Activated T-cell treated with anti-CD3 and anti-CD28 coated beads, Interleukin-2, amount 50 U/mL, for 4 hours (primary cell): ENCODE results near the gene PTPN4. TPM values are rescaled to one million over a fixed set of nuclear protein-coding genes. Genes with fewer than 3 reads are reported as not detected.

Experiments
- ATAC-seq, 2 donors: fragments of 200-7000 bp; cut with Tn5 transposase; one replicate each; pipeline ENCODE4 v1.10.0; 2021
- DNase-seq: peaks from one replicate; pipeline ENCODE4 v3.0.0-alpha.2; 2020
- H3K27me3 Mint-ChIP-seq: one replicate; pipeline ENCODE4 v1.8.0; 2021; ENCODE audit warnings: low read depth, mixed read lengths
- H3K36me3 Mint-ChIP-seq: one replicate; pipeline ENCODE4 v1.8.0; 2022; ENCODE audit warnings: mixed read lengths; ENCODE audit not compliant: insufficient read depth
- H3K4me1 Mint-ChIP-seq: one replicate; pipeline ENCODE4 v1.8.0; 2021; ENCODE audit warnings: low read depth, mixed read lengths
- H3K4me3 Mint-ChIP-seq: one replicate; pipeline ENCODE4 v1.8.0; 2021; ENCODE audit warnings: mild to moderate bottlenecking, moderate library complexity, mixed read lengths
- H3K9me3 Mint-ChIP-seq: one replicate; pipeline ENCODE4 v1.8.0; 2021; ENCODE audit warnings: mixed read lengths
- total RNA-seq, 3 donors: library from RNA; stranded (reverse); gene quantifications; one replicate each; pipeline ENCODE4 v1.2.1, GENCODE V29; 2021

PTPN4 gene
- total RNA-seq, 3 donors from 2014 or later = 19.3 to 20.4 (median 19.3) TPM

GRCh38 chr2:119723784-119724467 is 35.8 kb upstream of the PTPN4 start:
- DNase-seq = no peak
- Mint-ChIP-seq H3K36me3 (peaks cover 10% of the 10 kb centered on the region), H3K27me3 (no peaks in the 10 kb centered on the region), H3K4me3 (no peak overlapping the region), H3K9me3 (no peaks in the 10 kb centered on the region), H3K4me1 (peaks cover 5% of the 10 kb centered on the region)
- ATAC-seq = peak in 1 of 2 donors; percentile 37

- Mint-ChIP-seq H3K4me1 (peaks cover 2% of the 10 kb centered on the region), H3K27me3 (no peaks in the 10 kb centered on the region), H3K36me3 (peaks cover 10% of the 10 kb centered on the region), H3K4me3 (no peak overlapping the region), H3K9me3 (no peaks in the 10 kb centered on the region)
- DNase-seq = no peak
- no peak for ATAC-seq
These were observed 34.9 kb upstream of the PTPN4 start for GRCh38 chr2:119724656-119725485.

GRCh38 chr2:119727493-119727892 is 32.2 kb upstream of the PTPN4 start:
- ATAC-seq (no peak), DNase-seq (no peak)
- Mint-ChIP-seq H3K36me3 (peaks cover 2% of the 10 kb centered on the region), H3K27me3 (no peaks in the 10 kb centered on the region), H3K9me3 (no peaks in the 10 kb centered on the region), H3K4me1 (peaks cover 2% of the 10 kb centered on the region), H3K4me3 (no peak overlapping the region)

GRCh38 chr2:119728421-119728820 is 31.3 kb upstream of the PTPN4 start:
- no peak for ATAC-seq
- peaks cover 2% of the 10 kb centered on the region for H3K4me1 Mint-ChIP-seq
- H3K27me3 Mint-ChIP-seq = no peaks in the 10 kb centered on the region
- no peak for DNase-seq
- no peaks in the 10 kb centered on the region for H3K9me3 Mint-ChIP-seq
- H3K36me3 Mint-ChIP-seq = peaks cover 2% of the 10 kb centered on the region
- no peak overlapping the region for H3K4me3 Mint-ChIP-seq

GRCh38 chr2:119730671-119731177 is 29.0 kb upstream of the PTPN4 start:
- Mint-ChIP-seq H3K4me3 (no peak overlapping the region), H3K4me1 (no peaks in the 10 kb centered on the region), H3K9me3 (no peaks in the 10 kb centered on the region), H3K27me3 (no peaks in the 10 kb centered on the region), H3K36me3 (peaks cover 2% of the 10 kb centered on the region)
- DNase-seq (no peak), ATAC-seq (no peak)

GRCh38 chr2:119731983-119732382 is 27.7 kb upstream of the PTPN4 start:
- ATAC-seq (no peak), DNase-seq (no peak)
- Mint-ChIP-seq H3K36me3 (peaks cover 2% of the 10 kb centered on the region), H3K27me3 (no peaks in the 10 kb centered on the region), H3K4me3 (no peak overlapping the region), H3K9me3 (no peaks in the 10 kb centered on the region), H3K4me1 (no peaks in the 10 kb centered on the region)

- Mint-ChIP-seq H3K9me3 (no peaks in the 10 kb centered on the region), H3K4me3 (no peak overlapping the region), H3K36me3 (peaks cover 2% of the 10 kb centered on the region), H3K4me1 (no peaks in the 10 kb centered on the region), H3K27me3 (peaks cover 2% of the 10 kb centered on the region)
- DNase-seq = no peak
- no peak for ATAC-seq
These were observed 27.0 kb upstream of the PTPN4 start for GRCh38 chr2:119732601-119733164.

GRCh38 chr2:119734047-119734446 is 25.7 kb upstream of the PTPN4 start:
- peaks cover 2% of the 10 kb centered on the region for H3K27me3 Mint-ChIP-seq

GRCh38 chr2:119735565-119735964 is 24.2 kb upstream of the PTPN4 start:
- ATAC-seq = no peak
- Mint-ChIP-seq H3K36me3 (no peaks in the 10 kb centered on the region), H3K27me3 (peaks cover 2% of the 10 kb centered on the region)

More at GRCh38 chr2:119734047-119734446, 25.7 kb upstream of the PTPN4 start:
- H3K4me3 Mint-ChIP-seq = no peak overlapping the region
- DNase-seq (no peak), ATAC-seq (no peak)
- H3K4me1 Mint-ChIP-seq = no peaks in the 10 kb centered on the region
- no peaks in the 10 kb centered on the region for H3K36me3 Mint-ChIP-seq
- H3K9me3 Mint-ChIP-seq = no peaks in the 10 kb centered on the region

GRCh38 chr2:119736021-119736420 is 23.7 kb upstream of the PTPN4 start:
- Mint-ChIP-seq H3K36me3 (no peaks in the 10 kb centered on the region), H3K4me1 (no peaks in the 10 kb centered on the region), H3K9me3 (no peaks in the 10 kb centered on the region), H3K27me3 (peaks cover 2% of the 10 kb centered on the region), H3K4me3 (no peak overlapping the region)
- DNase-seq = no peak
- ATAC-seq = no peak

More at GRCh38 chr2:119735565-119735964, 24.2 kb upstream of the PTPN4 start:
- no peak overlapping the region for H3K4me3 Mint-ChIP-seq
- no peaks in the 10 kb centered on the region for H3K4me1 Mint-ChIP-seq
- no peaks in the 10 kb centered on the region for H3K9me3 Mint-ChIP-seq
- no peak for DNase-seq

GRCh38 chr2:119739580-119740255 is 20.0 kb upstream of the PTPN4 start:
- H3K27me3 Mint-ChIP-seq = peaks cover 2% of the 10 kb centered on the region
- no peaks in the 10 kb centered on the region for H3K9me3 Mint-ChIP-seq
- no peak for ATAC-seq
- H3K4me3 Mint-ChIP-seq = no peak overlapping the region
- no peaks in the 10 kb centered on the region for H3K4me1 Mint-ChIP-seq
- no peak for DNase-seq
- H3K36me3 Mint-ChIP-seq = no peaks in the 10 kb centered on the region

GRCh38 chr2:119741001-119741400 is 18.7 kb upstream of the PTPN4 start:
- H3K36me3 Mint-ChIP-seq = no peaks in the 10 kb centered on the region
- ATAC-seq = no peak
- H3K4me1 Mint-ChIP-seq = no peaks in the 10 kb centered on the region
- no peak overlapping the region for H3K4me3 Mint-ChIP-seq
- no peak for DNase-seq
- H3K27me3 Mint-ChIP-seq = peaks cover 2% of the 10 kb centered on the region
- no peaks in the 10 kb centered on the region for H3K9me3 Mint-ChIP-seq

GRCh38 chr2:119741868-119742267 is 17.9 kb upstream of the PTPN4 start:
- Mint-ChIP-seq H3K27me3 (peaks cover 2% of the 10 kb centered on the region), H3K4me1 (no peaks in the 10 kb centered on the region), H3K36me3 (no peaks in the 10 kb centered on the region), H3K9me3 (no peaks in the 10 kb centered on the region), H3K4me3 (no peak overlapping the region)
- DNase-seq (no peak), ATAC-seq (no peak)

GRCh38 chr2:119744335-119744939 is 15.3 kb upstream of the PTPN4 start:
- Mint-ChIP-seq H3K4me1 (no peaks in the 10 kb centered on the region), H3K27me3 (peaks cover 5% of the 10 kb centered on the region), H3K36me3 (no peaks in the 10 kb centered on the region), H3K4me3 (no peak overlapping the region), H3K9me3 (no peaks in the 10 kb centered on the region)
- peak in 1 of 2 donors; percentile 30 for ATAC-seq
- no peak for DNase-seq
